GM12801 (cell line): ENCODE results near the gene CACNA1C.

Experiments
- CTCF ChIP-seq: IDR thresholded peaks from one replicate; pipeline ENCODE4 v1.5.1; 2011; ENCODE audit warnings: control low read depth; ENCODE audit not compliant: insufficient read length; ENCODE audit errors: extremely low read depth

CACNA1C gene

GRCh38 chr12:2547273-2548044, 494.7 kb downstream of the CACNA1C start:
- no peak for TF ChIP-seq CTCF

GRCh38 chr12:2548081-2548480, 495.3 kb downstream of the CACNA1C start:
- no peak for TF ChIP-seq CTCF

- no peak for TF ChIP-seq CTCF
Measured at GRCh38 chr12:2550561-2551411, 498.0 kb downstream of the CACNA1C start.

GRCh38 chr12:2551412-2551900, 498.7 kb downstream of the CACNA1C start:
- no peak for TF ChIP-seq CTCF

- TF ChIP-seq CTCF: no peak
Measured at GRCh38 chr12:2552000-2552756, 499.4 kb downstream of the CACNA1C start.

GRCh38 chr12:2553388-2554126, 500.8 kb downstream of the CACNA1C start:
- no peak for TF ChIP-seq CTCF
